Activated CD4-positive, alpha-beta T cell treated with anti-CD3 and anti-CD28 coated beads, Interleukin-2, amount 10 ng/mL, durations not matched to agents 7 days and 5 days (primary cell): ENCODE measurements around the gene FGD5. TPM values are rescaled to one million over a fixed set of nuclear protein-coding genes. Genes with fewer than 3 reads are reported as not detected.

Experiments
- CTCF ChIA-PET: fragments of 350-600 bp; sonication (Branson Sonifier 250); formaldehyde crosslinking; loops from one replicate; lab custom pipeline; 2021; ENCODE audit warnings: antibody characterized with exemption; lab: Charles Lee
- POLR2A ChIA-PET: fragments of 350-600 bp; sonication (Branson Sonifier 250); formaldehyde crosslinking; loops from one replicate; lab custom pipeline; 2021; ENCODE audit warnings: antibody characterized with exemption; lab: Charles Lee
- DNase-seq: peaks from one replicate; pipeline ENCODE4 v3.0.0-alpha.2; 2020
- H3K27ac Mint-ChIP-seq: one replicate; pipeline ENCODE4 v1.8.0; 2021; ENCODE audit warnings: mild to moderate bottlenecking, moderate library complexity, mixed read lengths
- H3K27me3 Mint-ChIP-seq: one replicate; pipeline ENCODE4 v1.8.0; 2021; ENCODE audit warnings: mixed read lengths
- H3K36me3 Mint-ChIP-seq: one replicate; pipeline ENCODE4 v1.8.0; 2021; ENCODE audit warnings: low read depth, mixed read lengths
- H3K4me1 Mint-ChIP-seq: one replicate; pipeline ENCODE4 v1.8.0; 2021; ENCODE audit warnings: mixed read lengths
- H3K4me3 Mint-ChIP-seq: one replicate; pipeline ENCODE4 v1.8.0; 2021; ENCODE audit warnings: mild to moderate bottlenecking, moderate library complexity, mixed read lengths
- H3K9me3 Mint-ChIP-seq: one replicate; pipeline ENCODE4 v1.8.0; 2021; ENCODE audit warnings: mixed read lengths
- total RNA-seq, 2 experiments: library from RNA; stranded (reverse); gene quantifications; one replicate each; pipeline ENCODE4 v1.2.3, GENCODE V29; 2021

FGD5 gene
- total RNA-seq, 2 experiments from 2014 or later = 0.15 to 0.17 TPM

DNA sequence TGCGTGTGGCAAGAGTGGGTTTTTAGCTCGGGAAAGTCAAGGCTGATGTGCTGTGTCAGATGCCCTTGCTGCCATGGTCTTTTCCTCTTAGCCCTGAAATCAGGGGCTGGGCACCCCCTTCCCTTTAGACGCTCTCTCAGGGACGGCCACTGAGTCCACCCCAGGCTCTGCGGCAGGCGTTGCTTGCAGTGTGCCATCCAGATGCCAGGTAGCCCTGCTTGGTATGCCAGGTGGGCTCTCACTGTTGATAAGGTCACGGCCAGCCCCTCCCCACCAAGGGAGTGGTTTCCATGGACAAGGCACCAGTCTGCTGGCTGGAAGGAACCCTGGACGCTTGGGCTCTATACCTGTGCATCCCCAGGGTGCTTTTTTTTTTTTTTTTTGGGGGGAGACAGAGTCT lies 24.6 kb downstream of the FGD5 start:
- peaks cover 13% of the 10 kb centered on the region for H3K4me1 Mint-ChIP-seq
- H3K27me3 Mint-ChIP-seq = peaks cover 31% of the 10 kb centered on the region
- H3K9me3 Mint-ChIP-seq = no peaks in the 10 kb centered on the region
- POLR2A ChIA-PET = no interaction called here
- H3K4me3 Mint-ChIP-seq = no peak overlapping the region
- no peaks in the 10 kb centered on the region for H3K36me3 Mint-ChIP-seq
- DNase-seq = no peak
- no peak overlapping the region for H3K27ac Mint-ChIP-seq
- CTCF ChIA-PET = interaction anchor here (1.5 kb wide), 1 partner anchor 10 kb away, joined by 3 read pairs; no protein-coding TSS in a partner anchor

DNA sequence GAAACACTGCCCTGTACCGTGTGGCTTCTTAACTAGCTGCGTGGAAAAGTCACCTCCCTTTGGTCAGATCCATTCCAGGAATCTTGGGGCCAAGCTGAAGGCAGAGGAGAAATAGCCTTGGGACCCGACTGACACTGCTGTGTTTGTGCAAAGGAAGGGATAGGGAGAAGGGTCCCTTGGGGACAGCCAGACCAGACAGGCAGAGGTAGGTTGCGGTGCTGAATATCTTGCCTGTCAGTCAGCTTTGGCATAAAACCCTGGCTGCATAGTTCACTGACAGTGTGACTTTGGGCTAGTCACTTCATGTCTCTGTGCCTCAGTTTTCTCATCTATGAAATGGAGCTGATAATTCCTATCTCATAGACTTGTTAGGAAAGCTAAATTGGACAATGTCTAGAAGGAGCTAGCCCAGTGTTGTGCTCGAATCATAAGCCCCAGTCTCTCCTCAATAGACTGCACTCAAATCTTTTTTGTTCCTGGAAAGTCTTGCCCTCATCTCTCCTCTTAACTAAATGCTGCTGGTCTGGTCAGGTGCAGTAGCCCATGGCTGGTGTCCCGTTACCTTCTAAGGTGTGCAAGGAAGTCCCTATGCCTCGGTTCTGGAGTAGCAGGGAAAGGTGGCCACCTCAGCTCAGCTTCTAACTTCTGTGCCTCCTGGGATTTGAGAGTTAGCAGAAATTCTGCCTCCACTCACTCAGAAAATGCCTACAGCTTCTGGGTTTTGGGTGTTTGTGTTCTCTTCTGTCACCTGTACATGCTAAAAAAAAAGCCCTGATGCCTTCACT lies 25.8 kb downstream of the FGD5 start:
- H3K27me3 Mint-ChIP-seq = peaks cover 27% of the 10 kb centered on the region
- ChIA-PET CTCF (interaction anchor here (0.8 to 1.5 kb wide), 2 partner anchors 11 to 28 kb away, joined by 3 read pairs; no protein-coding TSS in a partner anchor), POLR2A (no interaction called here)
- no peak overlapping the region for H3K4me3 Mint-ChIP-seq
- no peaks in the 10 kb centered on the region for H3K36me3 Mint-ChIP-seq
- no peaks in the 10 kb centered on the region for H3K9me3 Mint-ChIP-seq
- no peak overlapping the region for H3K27ac Mint-ChIP-seq
- DNase-seq = no peak
- H3K4me1 Mint-ChIP-seq = peaks cover 21% of the 10 kb centered on the region

GRCh38 chr3:14845180-14845579 lies 26.4 kb downstream of the FGD5 start:
- H3K4me3 Mint-ChIP-seq = no peak overlapping the region
- DNase-seq = no peak
- H3K36me3 Mint-ChIP-seq = no peaks in the 10 kb centered on the region
- peaks cover 27% of the 10 kb centered on the region for H3K27me3 Mint-ChIP-seq
- CTCF ChIA-PET = no interaction called here
- no peak overlapping the region for H3K27ac Mint-ChIP-seq
- no peaks in the 10 kb centered on the region for H3K9me3 Mint-ChIP-seq
- peaks cover 24% of the 10 kb centered on the region for H3K4me1 Mint-ChIP-seq
- POLR2A ChIA-PET = no interaction called here

DNA sequence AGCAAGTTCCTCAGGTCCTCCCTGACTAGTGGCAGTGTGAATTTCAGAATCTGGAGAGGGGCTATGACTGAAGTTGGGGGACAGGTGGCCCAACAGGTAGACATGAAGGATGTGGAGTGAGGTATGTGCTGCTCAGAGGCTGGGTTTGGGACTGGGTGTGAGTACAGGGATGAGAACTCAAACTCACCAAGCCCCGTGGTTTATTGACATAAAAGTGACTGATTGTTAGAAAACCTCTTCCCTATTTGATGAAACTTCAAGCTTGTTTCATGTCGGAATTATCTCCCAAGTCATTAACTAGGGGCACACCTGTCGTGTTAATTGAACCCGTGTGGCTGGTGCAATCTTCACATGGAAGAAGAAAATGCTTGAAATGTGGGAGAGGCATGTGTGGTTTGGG lies 27.1 kb downstream of the FGD5 start:
- CTCF ChIA-PET = interaction anchor here (0.6 kb wide), 1 partner anchor 267 kb away, joined by 4 read pairs; no protein-coding TSS in a partner anchor
- H3K9me3 Mint-ChIP-seq = no peaks in the 10 kb centered on the region
- H3K4me1 Mint-ChIP-seq = peaks cover 27% of the 10 kb centered on the region
- no peak overlapping the region for H3K4me3 Mint-ChIP-seq
- H3K27me3 Mint-ChIP-seq = peaks cover 26% of the 10 kb centered on the region
- POLR2A ChIA-PET = no interaction called here
- DNase-seq = no peak
- H3K36me3 Mint-ChIP-seq = no peaks in the 10 kb centered on the region
- no peak overlapping the region for H3K27ac Mint-ChIP-seq

DNA sequence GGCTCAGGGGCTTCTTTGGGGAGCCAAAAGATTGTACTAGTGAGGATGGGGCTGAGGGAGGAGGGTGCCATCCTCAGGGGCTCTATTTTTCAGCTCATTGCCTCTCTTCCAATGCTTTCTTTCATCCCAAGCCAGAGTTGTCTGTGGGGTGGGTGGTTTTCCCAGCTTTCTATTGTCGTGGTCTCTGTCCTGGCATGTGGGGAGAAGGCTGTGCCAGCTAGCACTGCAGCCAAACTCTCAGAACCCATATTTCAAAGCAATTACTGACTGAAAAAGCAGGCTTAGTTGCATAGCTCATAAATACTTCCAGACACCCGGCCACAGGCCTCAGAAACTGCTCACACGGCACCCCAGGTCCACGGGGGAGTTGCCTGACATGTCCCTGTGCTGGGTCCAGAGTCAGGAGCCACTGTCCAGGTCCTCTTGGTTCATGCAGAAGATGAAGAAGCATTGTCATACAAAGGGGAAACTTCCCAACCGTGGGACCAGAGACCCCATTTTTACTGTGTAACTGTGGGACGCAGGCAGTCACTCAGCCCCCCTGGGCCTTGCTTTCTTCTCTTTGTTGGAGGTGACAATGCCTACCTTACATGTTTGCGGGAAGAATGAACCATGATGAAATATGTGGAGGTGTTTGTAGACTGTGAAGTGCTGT lies 27.6 kb downstream of the FGD5 start:
- Mint-ChIP-seq H3K36me3 (no peaks in the 10 kb centered on the region), H3K4me3 (no peak overlapping the region), H3K27ac (no peak overlapping the region), H3K27me3 (peaks cover 26% of the 10 kb centered on the region), H3K4me1 (peaks cover 27% of the 10 kb centered on the region), H3K9me3 (no peaks in the 10 kb centered on the region)
- no peak for DNase-seq
- ChIA-PET CTCF (interaction anchor here (0.6 to 1.3 kb wide), 2 partner anchors 75 to 268 kb away, joined by 3 to 4 read pairs; no protein-coding TSS in a partner anchor), POLR2A (no interaction called here)

DNA sequence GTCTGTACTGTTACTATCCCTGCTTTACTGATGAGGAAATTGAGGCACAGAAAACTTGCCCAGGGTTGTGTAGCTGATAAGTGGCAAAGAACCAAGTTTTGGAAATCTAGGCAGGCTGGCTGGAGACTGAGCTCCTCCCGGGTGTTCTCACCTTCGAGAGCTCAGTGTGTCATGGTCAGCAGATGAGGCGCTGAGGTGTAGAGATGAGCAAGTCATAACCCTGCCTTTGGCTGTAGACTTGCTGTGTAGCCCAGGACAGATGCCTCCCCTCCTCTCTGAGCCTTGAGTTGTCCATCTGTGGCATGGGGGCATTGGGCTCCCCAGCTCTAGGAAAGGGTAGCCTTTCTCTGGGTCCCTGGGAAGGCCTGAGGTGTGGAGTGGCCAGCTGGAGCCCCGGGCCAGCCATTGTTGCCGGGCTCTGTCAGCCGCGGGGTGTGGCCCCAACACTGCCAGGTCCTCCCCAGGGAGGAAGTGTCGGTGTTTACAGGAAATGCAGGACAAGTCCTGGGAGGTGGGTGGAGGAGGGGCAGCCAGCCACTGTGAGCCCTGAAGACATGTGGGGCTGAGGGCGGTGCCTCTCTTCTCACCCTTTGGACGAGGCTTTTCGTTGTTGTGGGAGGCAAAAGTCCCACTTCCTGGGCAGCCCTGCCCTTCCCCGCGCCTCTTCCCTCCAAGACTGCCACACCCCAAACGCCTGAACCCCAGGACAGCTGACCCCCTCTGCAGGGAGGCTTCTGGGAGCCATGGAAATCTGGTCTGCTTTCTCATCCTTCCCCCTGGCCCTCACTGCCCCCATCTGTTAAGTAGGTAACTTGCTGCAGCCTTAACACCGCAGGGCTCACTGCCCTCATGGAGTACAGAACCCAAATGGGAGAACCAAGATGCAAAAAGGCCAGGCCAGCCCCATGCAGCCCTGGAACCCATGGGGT lies 29.1 kb downstream of the FGD5 start:
- Mint-ChIP-seq H3K36me3 (no peaks in the 10 kb centered on the region), H3K27me3 (peaks cover 26% of the 10 kb centered on the region), H3K9me3 (no peaks in the 10 kb centered on the region), H3K27ac (peak overlapping the region; percentile 68), H3K4me3 (no peak overlapping the region), H3K4me1 (peaks cover 27% of the 10 kb centered on the region)
- ChIA-PET CTCF (interaction anchor here (1.3 kb wide), 1 partner anchor 73 kb away, joined by 3 read pairs; no protein-coding TSS in a partner anchor), POLR2A (no interaction called here)
- peak; percentile 33 for DNase-seq

DNA sequence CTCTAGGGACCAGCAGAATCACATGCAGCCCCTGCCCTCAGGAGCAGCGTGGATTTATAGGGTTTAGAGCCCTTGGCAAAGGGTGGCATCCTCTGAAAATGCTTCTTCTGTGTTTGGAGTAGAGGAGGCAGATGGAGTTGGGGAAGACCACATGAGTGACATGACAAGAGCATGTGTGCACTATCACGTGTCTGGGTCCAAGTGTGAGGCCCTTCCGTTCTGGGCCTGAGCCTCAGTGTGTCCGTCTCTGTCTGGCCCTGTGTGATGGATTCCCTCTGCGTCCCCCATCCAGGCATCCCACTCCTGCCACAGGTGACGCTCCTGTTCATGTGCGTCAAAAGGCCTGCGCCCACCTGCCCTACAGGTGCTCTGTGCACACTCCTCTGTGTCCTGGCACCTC lies 30.1 kb downstream of the FGD5 start:
- Mint-ChIP-seq H3K4me3 (no peak overlapping the region), H3K36me3 (no peaks in the 10 kb centered on the region), H3K9me3 (no peaks in the 10 kb centered on the region), H3K27me3 (peaks cover 26% of the 10 kb centered on the region), H3K27ac (no peak overlapping the region), H3K4me1 (peaks cover 27% of the 10 kb centered on the region)
- CTCF ChIA-PET = no interaction called here
- POLR2A ChIA-PET = no interaction called here
- no peak for DNase-seq

DNA sequence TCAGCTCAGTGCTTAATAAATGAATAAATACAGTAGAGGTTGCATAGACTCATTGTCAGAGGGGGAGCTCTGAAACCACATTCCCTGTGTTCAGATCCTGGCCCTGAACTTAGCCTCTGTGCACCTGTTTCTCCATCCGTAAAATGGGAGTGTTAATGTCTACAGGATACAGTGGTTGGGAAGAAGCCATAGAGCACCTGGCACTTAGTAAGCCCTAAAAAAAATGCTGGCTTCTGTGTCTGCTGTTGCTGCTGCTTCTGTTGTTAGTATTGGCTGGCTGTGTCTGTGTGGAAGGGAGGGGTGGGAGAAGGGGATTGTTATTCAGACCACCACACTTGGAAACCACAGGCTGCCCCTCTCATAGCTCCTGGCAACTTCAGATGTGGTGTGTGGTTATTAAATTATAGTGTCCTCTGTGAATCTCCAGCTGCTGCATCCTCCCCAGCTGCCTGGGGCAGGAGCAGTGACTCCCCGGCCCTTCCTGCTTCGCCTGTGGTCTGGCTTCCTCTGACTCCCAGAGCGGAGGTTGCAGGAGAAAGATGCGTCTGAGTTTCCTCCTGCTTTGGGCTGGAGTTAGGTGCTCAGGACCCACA lies 31.0 kb downstream of the FGD5 start:
- Mint-ChIP-seq H3K27me3 (peaks cover 25% of the 10 kb centered on the region), H3K27ac (no peak overlapping the region), H3K4me3 (no peak overlapping the region), H3K9me3 (no peaks in the 10 kb centered on the region), H3K36me3 (no peaks in the 10 kb centered on the region), H3K4me1 (peaks cover 27% of the 10 kb centered on the region)
- POLR2A ChIA-PET = no interaction called here
- CTCF ChIA-PET = no interaction called here
- no peak for DNase-seq

DNA sequence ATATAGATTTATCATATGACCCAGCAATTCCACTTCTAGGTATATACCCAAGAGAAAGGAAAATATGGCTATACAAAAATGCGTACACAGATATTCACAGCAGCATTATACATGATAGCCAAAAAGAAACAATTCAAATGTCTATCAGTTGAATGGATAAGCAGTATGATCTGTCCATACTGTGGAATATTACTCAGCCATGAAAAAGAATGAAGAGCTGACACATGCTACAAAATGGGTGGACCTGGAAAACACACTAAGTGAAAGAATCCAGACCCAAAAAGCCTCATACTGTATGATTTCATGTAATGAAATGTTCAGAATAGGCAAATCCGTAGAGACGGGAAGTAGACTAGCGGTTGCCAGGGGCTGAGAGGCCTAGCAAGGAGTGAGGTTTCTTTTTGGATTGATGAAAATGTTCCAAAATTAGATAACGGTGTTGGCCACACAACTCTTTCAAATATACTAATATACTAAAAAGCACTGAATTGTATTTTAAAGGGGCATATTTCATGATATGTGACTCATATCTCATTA lies 33.4 kb downstream of the FGD5 start:
- CTCF ChIA-PET = interaction anchor here (0.5 kb wide), 1 partner anchor 21 kb away, joined by 3 read pairs; no protein-coding TSS in a partner anchor
- H3K4me1 Mint-ChIP-seq = peaks cover 25% of the 10 kb centered on the region

GRCh38 chr3:14852717-14853116 lies 34.0 kb downstream of the FGD5 start:
- peaks cover 29% of the 10 kb centered on the region for H3K27me3 Mint-ChIP-seq

More for the DNA sequence above, 33.4 kb downstream of the FGD5 start:
- no peak for DNase-seq
- no peaks in the 10 kb centered on the region for H3K36me3 Mint-ChIP-seq
- H3K27me3 Mint-ChIP-seq = peaks cover 28% of the 10 kb centered on the region
- H3K9me3 Mint-ChIP-seq = no peaks in the 10 kb centered on the region
- H3K4me3 Mint-ChIP-seq = no peak overlapping the region
- POLR2A ChIA-PET = no interaction called here
- H3K27ac Mint-ChIP-seq = no peak overlapping the region

GRCh38 chr3:14853271-14853951 lies 34.6 kb downstream of the FGD5 start:
- Mint-ChIP-seq H3K36me3 (no peaks in the 10 kb centered on the region), H3K4me1 (peaks cover 13% of the 10 kb centered on the region), H3K27me3 (peaks cover 33% of the 10 kb centered on the region), H3K4me3 (no peak overlapping the region), H3K27ac (no peak overlapping the region), H3K9me3 (no peaks in the 10 kb centered on the region)
- no peak for DNase-seq
- ChIA-PET POLR2A (no interaction called here), CTCF (interaction anchor here (0.8 kb wide), 1 partner anchor 13 kb away, joined by 3 read pairs; no protein-coding TSS in a partner anchor)

More at GRCh38 chr3:14852717-14853116, 34.0 kb downstream of the FGD5 start:
- Mint-ChIP-seq H3K4me1 (peaks cover 20% of the 10 kb centered on the region), H3K27ac (no peak overlapping the region), H3K36me3 (no peaks in the 10 kb centered on the region), H3K4me3 (no peak overlapping the region), H3K9me3 (no peaks in the 10 kb centered on the region)
- DNase-seq = no peak
- ChIA-PET CTCF (interaction anchor here (0.5 to 0.8 kb wide), 2 partner anchors 13 to 21 kb away, joined by 3 read pairs; no protein-coding TSS in a partner anchor), POLR2A (no interaction called here)
